H9 (cell line): ENCODE results near the gene TRIM65. TPM values are rescaled to one million over a fixed set of nuclear protein-coding genes. Genes with fewer than 3 reads are reported as not detected.

Source experiments
- DNase-seq: peaks from one replicate; pipeline ENCODE4 v3.0.0-alpha.2; 2017
- H2AFZ ChIP-seq: one replicate; pipeline ENCODE4 v1.6.1; 2013; ENCODE audit warnings: mild to moderate bottlenecking, low read length, control low read depth, moderate library complexity
- H2AK5ac ChIP-seq: 2 replicates; pipeline ENCODE4 v1.6.1; 2013; ENCODE audit warnings: low read length, control low read depth, mixed read lengths; ENCODE audit not compliant: insufficient read length
- H2BK120ac ChIP-seq: one replicate; pipeline ENCODE4 v1.6.1; 2013; ENCODE audit warnings: low read depth, mild to moderate bottlenecking, low read length, control low read depth, inconsistent platforms; ENCODE audit not compliant: poor library complexity, severe bottlenecking
- H2BK12ac ChIP-seq: 2 replicates; pipeline ENCODE4 v1.6.1; 2013; ENCODE audit warnings: low read length, control low read depth, mixed read lengths, low read depth; ENCODE audit not compliant: insufficient read length
- H2BK15ac ChIP-seq: 2 replicates; pipeline ENCODE4 v1.6.1; 2013; ENCODE audit warnings: low read depth, low read length, control low read depth
- H2BK20ac ChIP-seq: one replicate; pipeline ENCODE4 v1.6.1; 2013; ENCODE audit warnings: low read depth, mild to moderate bottlenecking, low read length, control low read depth, inconsistent platforms; ENCODE audit not compliant: poor library complexity, severe bottlenecking
- H2BK5ac ChIP-seq: 2 replicates; pipeline ENCODE4 v1.6.1; 2013; ENCODE audit warnings: low read length, control low read depth, mixed read lengths; ENCODE audit not compliant: insufficient read length
- H3K14ac ChIP-seq: 2 replicates; pipeline ENCODE4 v1.6.1; 2013; ENCODE audit warnings: low read length, control low read depth; ENCODE audit not compliant: insufficient read depth
- H3K18ac ChIP-seq: 2 replicates; pipeline ENCODE4 v1.6.1; 2013; ENCODE audit warnings: low read depth, mild to moderate bottlenecking, mixed read lengths, low read length, control low read depth; ENCODE audit not compliant: insufficient read length
- H3K23ac ChIP-seq: 2 replicates; pipeline ENCODE4 v1.6.1; 2013; ENCODE audit warnings: low read length, control low read depth, mixed read lengths, low read depth; ENCODE audit not compliant: insufficient read length
- H3K23me2 ChIP-seq: 2 replicates; pipeline ENCODE4 v1.6.1; 2013; ENCODE audit warnings: low read depth, mild to moderate bottlenecking, mixed read lengths, low read length, control low read depth; ENCODE audit not compliant: insufficient read length, poor library complexity, severe bottlenecking
- H3K27ac ChIP-seq: 2 replicates; pipeline ENCODE4 v1.5.1; 2013; ENCODE audit warnings: low read length, control low read depth, mixed read lengths, low read depth; ENCODE audit not compliant: insufficient read length
- H3K27me3 ChIP-seq: 2 replicates; pipeline ENCODE4 v1.6.1; 2013; ENCODE audit warnings: low read length, control low read depth, inconsistent platforms; ENCODE audit not compliant: insufficient read depth
- H3K4ac ChIP-seq: 2 replicates; pipeline ENCODE4 v1.6.1; 2013; ENCODE audit warnings: low read depth, mild to moderate bottlenecking, control low read depth, inconsistent platforms, low read length, moderate library complexity
- H3K4me1 ChIP-seq: 2 replicates; pipeline ENCODE4 v1.6.1; 2013; ENCODE audit warnings: low read length, control low read depth, inconsistent platforms; ENCODE audit not compliant: insufficient read depth
- H3K4me2 ChIP-seq: 2 replicates; pipeline ENCODE4 v1.6.1; 2013; ENCODE audit warnings: low read length, control low read depth, mixed read lengths; ENCODE audit not compliant: insufficient read length, insufficient read depth
- H3K56ac ChIP-seq: 2 replicates; pipeline ENCODE4 v1.6.1; 2013; ENCODE audit warnings: low read depth, mild to moderate bottlenecking, mixed read lengths, low read length, control low read depth; ENCODE audit not compliant: insufficient read length
- H3K79me1 ChIP-seq: 2 replicates; pipeline ENCODE4 v1.6.1; 2013; ENCODE audit warnings: low read depth, mild to moderate bottlenecking, moderate library complexity, low read length, control low read depth, inconsistent platforms; ENCODE audit not compliant: insufficient read depth, poor library complexity, severe bottlenecking
- H3K79me2 ChIP-seq: 2 replicates; pipeline ENCODE4 v1.6.1; 2013; ENCODE audit warnings: low read length, control low read depth, inconsistent platforms; ENCODE audit not compliant: insufficient read depth
- H3K9ac ChIP-seq: 2 replicates; pipeline ENCODE4 v1.6.1; 2013; ENCODE audit warnings: low read length, control low read depth, mixed read lengths; ENCODE audit not compliant: insufficient read length; ENCODE audit errors: extremely low read depth
- H3K9me3 ChIP-seq: one replicate; pipeline ENCODE4 v1.6.1; 2013; ENCODE audit warnings: low read depth, low read length, inconsistent platforms; ENCODE audit not compliant: control insufficient read depth
- H3T11ph ChIP-seq: one replicate; pipeline ENCODE4 v1.6.1; 2013; ENCODE audit warnings: mild to moderate bottlenecking, low read length, control low read depth, inconsistent platforms
- H4K20me1 ChIP-seq: one replicate; pipeline ENCODE4 v1.6.1; 2013; ENCODE audit not compliant: control insufficient read depth, insufficient read length, insufficient read depth
- H4K5ac ChIP-seq: 2 replicates; pipeline ENCODE4 v1.6.1; 2013; ENCODE audit warnings: low read depth, mild to moderate bottlenecking, mixed read lengths, low read length, control low read depth; ENCODE audit not compliant: insufficient read length
- H4K8ac ChIP-seq: replicated peaks from 2 replicates; pipeline ENCODE4 v1.6.1; 2013; ENCODE audit warnings: low read length, control low read depth, mixed read lengths, low read depth; ENCODE audit not compliant: insufficient read length
- H4K91ac ChIP-seq: 2 replicates; pipeline ENCODE4 v1.6.1; 2013; ENCODE audit warnings: low read depth, mild to moderate bottlenecking, moderate library complexity, mixed read lengths, low read length, control low read depth; ENCODE audit not compliant: insufficient read length
- H3K27ac Mint-ChIP-seq, 3 experiments: 2 replicates in 2 of 3; 3 replicates in 1 of 3; pipeline ENCODE4 v1.8.0; 2020 to 2021; ENCODE audit warnings: mixed read lengths in 3 of 3, mild to moderate bottlenecking in 1 of 3, moderate library complexity in 1 of 3
- H3K27me3 Mint-ChIP-seq: 2 replicates; pipeline ENCODE4 v1.8.0; 2021; ENCODE audit warnings: low read depth, mild to moderate bottlenecking, moderate library complexity, mixed read lengths
- H3K36me3 Mint-ChIP-seq, 3 experiments: 2 replicates in 2 of 3; 3 replicates in 1 of 3; pipeline ENCODE4 v1.8.0; 2020 to 2021; ENCODE audit warnings: low read depth in 3 of 3, mixed read lengths in 3 of 3; ENCODE audit not compliant: insufficient read depth in 1 of 3
- H3K4me1 Mint-ChIP-seq, 2 experiments: 2 replicates each; pipeline ENCODE4 v1.8.0; 2020; ENCODE audit warnings: mixed read lengths in 2 of 2
- H3K4me3 Mint-ChIP-seq, 2 experiments: 2 replicates in 1 of 2; 3 replicates in 1 of 2; pipeline ENCODE4 v1.8.0; 2020 to 2021; ENCODE audit warnings: mild to moderate bottlenecking in 2 of 2, mixed read lengths in 2 of 2, moderate library complexity in 1 of 2
- H3K9me3 Mint-ChIP-seq, 2 experiments: 2 replicates in 1 of 2; 3 replicates in 1 of 2; pipeline ENCODE4 v1.8.0; 2020; ENCODE audit warnings: mild to moderate bottlenecking in 2 of 2, mixed read lengths in 2 of 2, moderate library complexity in 1 of 2
- CTCF ChIP-seq: fragments of 200-600 bp; sonication (generic); conservative IDR thresholded peaks from 3 replicates; pipeline ENCODE4 v1.8.0; 2021; ENCODE audit warnings: antibody characterized with exemption, mild to moderate bottlenecking
- WGBS: extraction: QIAGEN DNeasy Blood & Tissue Kit; methylation state at CpG from one replicate; pipeline ENCODE4 v1.1.7; 2013; ENCODE audit warnings: missing lambda C conversion rate, low lambda C conversion rate, mixed read lengths; ENCODE audit not compliant: insufficient read length; ENCODE audit errors: extremely low coverage; 5-methylcytosine and 5-hydroxymethylcytosine counted together
- total RNA-seq: library from RNA; stranded (reverse); gene quantifications from 2 replicates; pipeline ENCODE4 v1.2.1, GENCODE V29; 2021

Gene TRIM65
- total RNA-seq, 1 experiment from 2014 or later, result 34.1 TPM

GRCh38 chr17:75902406-75902805 lies 5.7 kb upstream of the TRIM65 start:
- no peak overlapping the region for H3K4me2 ChIP-seq
- no peak overlapping the region for H3K27ac Mint-ChIP-seq
- no peak overlapping the region for H2AK5ac ChIP-seq
- no peak overlapping the region for H2BK15ac ChIP-seq
- H3K27me3 Mint-ChIP-seq, result no peaks in the 10 kb centered on the region
- H3K56ac ChIP-seq, result no peak overlapping the region
- DNase-seq, result no peak
- no CpG with 5 or more reads among the region's 6 CpGs for WGBS
- no peak overlapping the region for H2BK5ac ChIP-seq
- H4K8ac ChIP-seq, result no peak overlapping the region
- H3K4me1 Mint-ChIP-seq, result peaks cover 7 to 8% of the 10 kb centered on the region in 2 experiments
- no peaks in the 10 kb centered on the region for H3K79me1 ChIP-seq
- H3K9me3 ChIP-seq, result no peaks in the 10 kb centered on the region
- H3K9me3 Mint-ChIP-seq, result no peaks in the 10 kb centered on the region
- no peak overlapping the region for H4K91ac ChIP-seq
- H3K23me2 ChIP-seq, result peaks cover 5% of the 10 kb centered on the region
- no peak overlapping the region for H3T11ph ChIP-seq
- H4K5ac ChIP-seq, result no peak overlapping the region
- no peak overlapping the region for H3K27ac ChIP-seq
- H2BK20ac ChIP-seq, result no peak overlapping the region
- H3K79me2 ChIP-seq, result no peaks in the 10 kb centered on the region
- H3K4ac ChIP-seq, result no peak overlapping the region
- H3K4me1 ChIP-seq, result no peaks in the 10 kb centered on the region
- H4K20me1 ChIP-seq, result no peaks in the 10 kb centered on the region
- H3K9ac ChIP-seq, result no peak overlapping the region
- no peak overlapping the region for H3K4me3 Mint-ChIP-seq
- H2BK120ac ChIP-seq, result no peak overlapping the region
- H2AFZ ChIP-seq, result no peak overlapping the region
- no peak overlapping the region for H2BK12ac ChIP-seq
- no peak for TF ChIP-seq CTCF
- H3K36me3 Mint-ChIP-seq, result peaks cover 14 to 44% (median 40%) of the 10 kb centered on the region in 3 experiments; a peak in 6 of 7 replicates
- no peak overlapping the region for H3K18ac ChIP-seq
- no peaks in the 10 kb centered on the region for H3K27me3 ChIP-seq
- H3K23ac ChIP-seq, result no peak overlapping the region
- no peak overlapping the region for H3K14ac ChIP-seq
